ENCODE measurements around the gene USP7. TPM values are rescaled to one million over a fixed set of nuclear protein-coding genes. Genes with fewer than 3 reads are reported as not detected.

USP7 gene
- total and polyA plus RNA-seq, 10 of the 15 experiments (the other 5 are each of a cell fraction or from before 2014, with no cell fraction given) = 16.2 to 133 (median 60.5) TPM

- TF ChIP-seq, protein P1, sequence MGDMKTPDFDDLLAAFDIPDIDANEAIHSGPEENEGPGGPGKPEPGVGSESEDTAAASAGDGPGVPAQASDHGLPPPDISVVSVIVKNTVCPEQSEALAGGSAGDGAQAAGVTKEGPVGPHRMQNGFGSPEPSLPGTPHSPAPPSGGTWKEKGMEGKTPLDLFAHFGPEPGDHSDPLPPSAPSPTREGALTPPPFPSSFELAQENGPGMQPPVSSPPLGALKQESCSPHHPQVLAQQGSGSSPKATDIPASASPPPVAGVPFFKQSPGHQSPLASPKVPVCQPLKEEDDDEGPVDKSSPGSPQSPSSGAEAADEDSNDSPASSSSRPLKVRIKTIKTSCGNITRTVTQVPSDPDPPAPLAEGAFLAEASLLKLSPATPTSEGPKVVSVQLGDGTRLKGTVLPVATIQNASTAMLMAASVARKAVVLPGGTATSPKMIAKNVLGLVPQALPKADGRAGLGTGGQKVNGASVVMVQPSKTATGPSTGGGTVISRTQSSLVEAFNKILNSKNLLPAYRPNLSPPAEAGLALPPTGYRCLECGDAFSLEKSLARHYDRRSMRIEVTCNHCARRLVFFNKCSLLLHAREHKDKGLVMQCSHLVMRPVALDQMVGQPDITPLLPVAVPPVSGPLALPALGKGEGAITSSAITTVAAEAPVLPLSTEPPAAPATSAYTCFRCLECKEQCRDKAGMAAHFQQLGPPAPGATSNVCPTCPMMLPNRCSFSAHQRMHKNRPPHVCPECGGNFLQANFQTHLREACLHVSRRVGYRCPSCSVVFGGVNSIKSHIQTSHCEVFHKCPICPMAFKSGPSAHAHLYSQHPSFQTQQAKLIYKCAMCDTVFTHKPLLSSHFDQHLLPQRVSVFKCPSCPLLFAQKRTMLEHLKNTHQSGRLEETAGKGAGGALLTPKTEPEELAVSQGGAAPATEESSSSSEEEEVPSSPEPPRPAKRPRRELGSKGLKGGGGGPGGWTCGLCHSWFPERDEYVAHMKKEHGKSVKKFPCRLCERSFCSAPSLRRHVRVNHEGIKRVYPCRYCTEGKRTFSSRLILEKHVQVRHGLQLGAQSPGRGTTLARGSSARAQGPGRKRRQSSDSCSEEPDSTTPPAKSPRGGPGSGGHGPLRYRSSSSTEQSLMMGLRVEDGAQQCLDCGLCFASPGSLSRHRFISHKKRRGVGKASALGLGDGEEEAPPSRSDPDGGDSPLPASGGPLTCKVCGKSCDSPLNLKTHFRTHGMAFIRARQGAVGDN (IDR thresholded peaks at IDR 0.05) = no peak
- TF ChIP-seq BMI1 (IDR thresholded peaks at IDR 0.05; ENCODE audit: borderline replicate concordance) (no peak), IKZF2 (IDR thresholded peaks at IDR 0.05) (no peak), SMC3 (IDR thresholded peaks at IDR 0.05; ENCODE audit: borderline replicate concordance, low read length) (no peak), ATF2 (IDR thresholded peaks at IDR 0.05; ENCODE audit: low read length) (no peak), MYB (IDR thresholded peaks at IDR 0.05; ENCODE audit: borderline replicate concordance, low read depth, low read length) (no peak), RAD51 (IDR thresholded peaks at IDR 0.05) (no peak), SIN3A (IDR thresholded peaks at IDR 0.05; ENCODE audit: low read depth, low read length) (no peak)
- TF ChIP-seq, protein P2, sequence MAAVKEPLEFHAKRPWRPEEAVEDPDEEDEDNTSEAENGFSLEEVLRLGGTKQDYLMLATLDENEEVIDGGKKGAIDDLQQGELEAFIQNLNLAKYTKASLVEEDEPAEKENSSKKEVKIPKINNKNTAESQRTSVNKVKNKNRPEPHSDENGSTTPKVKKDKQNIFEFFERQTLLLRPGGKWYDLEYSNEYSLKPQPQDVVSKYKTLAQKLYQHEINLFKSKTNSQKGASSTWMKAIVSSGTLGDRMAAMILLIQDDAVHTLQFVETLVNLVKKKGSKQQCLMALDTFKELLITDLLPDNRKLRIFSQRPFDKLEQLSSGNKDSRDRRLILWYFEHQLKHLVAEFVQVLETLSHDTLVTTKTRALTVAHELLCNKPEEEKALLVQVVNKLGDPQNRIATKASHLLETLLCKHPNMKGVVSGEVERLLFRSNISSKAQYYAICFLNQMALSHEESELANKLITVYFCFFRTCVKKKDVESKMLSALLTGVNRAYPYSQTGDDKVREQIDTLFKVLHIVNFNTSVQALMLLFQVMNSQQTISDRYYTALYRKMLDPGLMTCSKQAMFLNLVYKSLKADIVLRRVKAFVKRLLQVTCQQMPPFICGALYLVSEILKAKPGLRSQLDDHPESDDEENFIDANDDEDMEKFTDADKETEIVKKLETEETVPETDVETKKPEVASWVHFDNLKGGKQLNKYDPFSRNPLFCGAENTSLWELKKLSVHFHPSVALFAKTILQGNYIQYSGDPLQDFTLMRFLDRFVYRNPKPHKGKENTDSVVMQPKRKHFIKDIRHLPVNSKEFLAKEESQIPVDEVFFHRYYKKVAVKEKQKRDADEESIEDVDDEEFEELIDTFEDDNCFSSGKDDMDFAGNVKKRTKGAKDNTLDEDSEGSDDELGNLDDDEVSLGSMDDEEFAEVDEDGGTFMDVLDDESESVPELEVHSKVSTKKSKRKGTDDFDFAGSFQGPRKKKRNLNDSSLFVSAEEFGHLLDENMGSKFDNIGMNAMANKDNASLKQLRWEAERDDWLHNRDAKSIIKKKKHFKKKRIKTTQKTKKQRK (IDR thresholded peaks at IDR 0.05; ENCODE audit: low read depth, low read length) = no peak
Observed at GRCh38 chr16:8945626-8946296, 17.9 kb downstream of the USP7 start (continued).

Data from GM12878 (cell line).